Measurements from ENCODE around the gene FAM20A. TPM values are rescaled to one million over a fixed set of nuclear protein-coding genes. Genes with fewer than 3 reads are reported as not detected.

The FAM20A gene
- total and polyA plus RNA-seq, 2 of the 8 experiments (the other 6 are each of a cell fraction or from before 2014, with no cell fraction given), result 3.6 to 11.9 TPM

- FAIRE-seq, result no peak
- TF ChIP-seq RAD21 (IDR thresholded peaks at IDR 0.05 in 1 of 2, conservative IDR thresholded peaks at IDR 0.05 in 1 of 2; ENCODE audit: low read depth in 2 of 2, low read length in 2 of 2), result no peak
- TF ChIP-seq CTCF (IDR thresholded peaks at IDR 0.05; ENCODE audit: control extremely low read depth in 1 of 3, insufficient read depth in 1 of 3, low read depth in 1 of 3, low read length in 3 of 3), result no peak
- TF ChIP-seq BCL11A (IDR thresholded peaks at IDR 0.05; ENCODE audit: low read depth in 2 of 2, low read length in 2 of 2), result no peak
- TF ChIP-seq POU5F1 (IDR thresholded peaks at IDR 0.05; ENCODE audit: low read depth, low read length), result no peak
- TF ChIP-seq ATF2 (IDR thresholded peaks at IDR 0.05; ENCODE audit: low read length), result no peak
- no peak for TF ChIP-seq EGR1 (IDR thresholded peaks at IDR 0.05; ENCODE audit: borderline replicate concordance, low read depth, low read length)
These were observed 10.4 kb upstream of the FAM20A start for GRCh38 chr17:68611353-68612208.

More at GRCh38 chr17:68611353-68612208, 10.4 kb upstream of the FAM20A start:
- H3K79me2 ChIP-seq (ENCODE audit: control insufficient read depth in 1 of 2, insufficient read depth in 2 of 2, low read length in 2 of 2), result no peaks in the 10 kb centered on the region
- ChIA-PET POLR2A (ENCODE audit: partially characterized antibody) (interaction anchor here (1.3 kb wide), 1 partner anchor 44 kb away, joined by 4 read pairs; no protein-coding TSS in a partner anchor), CTCF (ENCODE audit: partially characterized antibody) (interaction anchor here (0.9 to 1.5 kb wide), 6 partner anchors 17 to 80 kb away, joined by 3 to 4 read pairs (median 3); no protein-coding TSS in a partner anchor)
- no peaks in the 10 kb centered on the region for H3K27me3 ChIP-seq (replicated peaks in 1 of 4; ENCODE audit: control insufficient read depth in 3 of 4, extremely low read depth in 1 of 4, insufficient read depth in 3 of 4, low read length in 3 of 4)
- H2BK15ac ChIP-seq (ENCODE audit: low read length), result no peak overlapping the region
- no peak for DNase-seq (ENCODE audit: low read depth in 1 of 2, low spot score in 2 of 2)
- H3K9me3 ChIP-seq (ENCODE audit: insufficient read depth in 2 of 2, low read depth in 1 of 2, low read length in 1 of 2), result peaks cover 13 to 14% of the 10 kb centered on the region in 2 experiments
- H4K20me1 ChIP-seq (replicated peaks in 1 of 2; ENCODE audit: control insufficient read depth in 1 of 2, insufficient read depth in 2 of 2, low read length in 2 of 2), result no peaks in the 10 kb centered on the region
- H3K9ac ChIP-seq (replicated peaks in 1 of 4; ENCODE audit: extremely low read depth in 1 of 4, low read depth in 3 of 4, low read length in 3 of 4), result no peak overlapping the region
- no peak overlapping the region for H3K18ac ChIP-seq (ENCODE audit: extremely low read depth, low read length)
- no peak overlapping the region for H3K4ac ChIP-seq (replicated peaks; ENCODE audit: insufficient read length, low read depth, low read length)
- H3K14ac ChIP-seq (ENCODE audit: insufficient read length), result no peak overlapping the region
- 81% methylated on average over 4 of the region's 4 CpGs; no CpG with 5 or more reads in 1 of the 2 experiments for WGBS, 2 experiments (ENCODE audit: extremely low coverage in 1 of 2, insufficient coverage in 1 of 2, insufficient read length in 1 of 2, insufficient replicate concordance in 2 of 2, low coverage in 1 of 2, low lambda C conversion rate in 2 of 2, missing lambda C conversion rate in 1 of 2)
- no peak overlapping the region for H3K4me2 ChIP-seq (ENCODE audit: insufficient read depth in 1 of 2, low read depth in 2 of 2, low read length in 2 of 2)
- no peak overlapping the region for H2BK20ac ChIP-seq (ENCODE audit: low read length)
- no peak overlapping the region for H3K56ac ChIP-seq (replicated peaks; ENCODE audit: insufficient read length, low read depth, low read length)
- no peak overlapping the region for H3K4me3 ChIP-seq (ENCODE audit: extremely low read depth in 1 of 4, insufficient read depth in 2 of 4, low read depth in 3 of 4, low read length in 4 of 4)
- H2AK5ac ChIP-seq (ENCODE audit: low read depth, low read length), result no peak overlapping the region
- no peak overlapping the region for H3K27ac ChIP-seq (ENCODE audit: low read depth, low read length)
- H2BK12ac ChIP-seq (ENCODE audit: low read depth, low read length), result no peak overlapping the region
- no peak overlapping the region for H4K8ac ChIP-seq (ENCODE audit: extremely low read depth, insufficient read depth, low read length)
- H3K4me1 ChIP-seq (replicated peaks in 1 of 4; ENCODE audit: control insufficient read depth in 3 of 4, insufficient read depth in 4 of 4, low read length in 3 of 4), result no peaks in the 10 kb centered on the region
- H3K79me1 ChIP-seq (ENCODE audit: low read depth, low read length), result no peaks in the 10 kb centered on the region
- no peak overlapping the region for H3K23ac ChIP-seq (ENCODE audit: insufficient read length)
- H2BK5ac ChIP-seq (ENCODE audit: low read depth, low read length), result no peak overlapping the region
- no peaks in the 10 kb centered on the region for H3K23me2 ChIP-seq (ENCODE audit: low read depth, low read length)
- H4K91ac ChIP-seq (replicated peaks; ENCODE audit: insufficient read length, low read length), result no peak overlapping the region
- H4K5ac ChIP-seq (ENCODE audit: insufficient read length, low read depth, low read length), result no peak overlapping the region
- H3K36me3 ChIP-seq (ENCODE audit: control insufficient read depth in 2 of 4, insufficient read depth in 4 of 4, low read length in 3 of 4), result peaks cover 0 to 5% (median 0%) of the 10 kb centered on the region in 4 experiments; a peak in 2 of 8 replicates
- H2BK120ac ChIP-seq (replicated peaks; ENCODE audit: low read depth, low read length), result no peak overlapping the region
- H2AFZ ChIP-seq (ENCODE audit: low read length), result no peak overlapping the region
